GM23248 (cell line): ENCODE data around the gene PRICKLE1. TPM values are rescaled to one million over a fixed set of nuclear protein-coding genes. Genes with fewer than 3 reads are reported as not detected.
"Not testable (repeated sequence)": the region's sequence is repeated elsewhere in the genome, so short reads cannot be mapped to it uniquely, and the experiment has no call there.

Experiments used
- DNase-seq: peaks from one replicate; pipeline ENCODE4 v3.0.0-alpha.2; 2015
- H2AFZ ChIP-seq: fragments of 200-600 bp; sonication (generic); 2 replicates; pipeline ENCODE4 v1.6.1; 2016; ENCODE audit warnings: antibody characterized with exemption
- H3F3A ChIP-seq: fragments of 200-600 bp; sonication (generic); 2 replicates; pipeline ENCODE4 v1.6.1; 2016; ENCODE audit warnings: mild to moderate bottlenecking, antibody characterized with exemption, mixed run types; ENCODE audit not compliant: insufficient read depth
- H3K27ac ChIP-seq: fragments of 200-600 bp; sonication (generic); 2 replicates; pipeline ENCODE4 v1.5.1; 2016; ENCODE audit warnings: mild to moderate bottlenecking
- H3K27me3 ChIP-seq: fragments of 200-600 bp; sonication (generic); replicated peaks from 2 replicates; pipeline ENCODE4 v1.6.1; 2016; ENCODE audit warnings: mild to moderate bottlenecking; ENCODE audit not compliant: insufficient read depth
- H3K36me3 ChIP-seq: fragments of 200-600 bp; sonication (generic); 2 replicates; pipeline ENCODE4 v1.6.1; 2016; ENCODE audit warnings: low read depth, mild to moderate bottlenecking
- H3K4me1 ChIP-seq: fragments of 200-600 bp; sonication (generic); 2 replicates; pipeline ENCODE4 v1.6.1; 2016; ENCODE audit warnings: mild to moderate bottlenecking; ENCODE audit not compliant: insufficient read depth
- H3K4me2 ChIP-seq: fragments of 200-600 bp; sonication (generic); one replicate; pipeline ENCODE4 v1.6.1; 2016; ENCODE audit warnings: mild to moderate bottlenecking; ENCODE audit not compliant: unreplicated experiment
- H3K4me3 ChIP-seq: fragments of 200-600 bp; sonication (generic); 2 replicates; pipeline ENCODE4 v1.5.1; 2016; ENCODE audit warnings: mild to moderate bottlenecking
- H3K79me2 ChIP-seq: fragments of 200-600 bp; sonication (generic); 2 replicates; pipeline ENCODE4 v1.6.1; 2016; ENCODE audit warnings: mild to moderate bottlenecking; ENCODE audit not compliant: insufficient read depth
- H3K9ac ChIP-seq: fragments of 200-600 bp; sonication (generic); 2 replicates; pipeline ENCODE4 v1.6.1; 2016; ENCODE audit warnings: mild to moderate bottlenecking
- H3K9me2 ChIP-seq: fragments of 200-600 bp; sonication (generic); 2 replicates; pipeline ENCODE4 v1.6.1; 2016; ENCODE audit warnings: mixed run types, mild to moderate bottlenecking, moderate library complexity; ENCODE audit not compliant: insufficient read depth
- H3K9me3 ChIP-seq: fragments of 200-600 bp; sonication (generic); one replicate; pipeline ENCODE4 v1.6.1; 2017; ENCODE audit warnings: low read depth
- H4K20me1 ChIP-seq: fragments of 200-600 bp; sonication (generic); 2 replicates; pipeline ENCODE4 v1.6.0; 2016; ENCODE audit not compliant: insufficient read depth
- EZH2 ChIP-seq: fragments of 200-600 bp; sonication (generic); IDR thresholded peaks from 2 replicates; pipeline ENCODE4 v1.6.1; 2018; ENCODE audit warnings: antibody characterized with exemption, mild to moderate bottlenecking; ENCODE audit not compliant: insufficient read depth, poor library complexity, severe bottlenecking
- EZH2phosphoT487 ChIP-seq: fragments of 200-600 bp; sonication (generic); IDR thresholded peaks from 2 replicates; pipeline ENCODE4 v1.6.1; 2018; ENCODE audit warnings: antibody characterized with exemption, moderate library complexity, mild to moderate bottlenecking, low read depth; ENCODE audit not compliant: insufficient read depth
- WGBS, 2 experiments: methylation state at CpG; one replicate each; pipeline ENCODE4 v1.1.6; 2015 to 2017; ENCODE audit warnings: low lambda C conversion rate in 2 of 2, low coverage in 1 of 2; ENCODE audit errors: missing lambda C conversion rate in 2 of 2; 5-methylcytosine and 5-hydroxymethylcytosine counted together
- in situ Hi-C: fragments of 300-500 bp; cut with MboI; formaldehyde crosslinking; loops from 2 replicates; pipeline ENCODE4 v1.15.0; 2020
- polyA plus RNA-seq: library from polyadenylated mRNA; unstranded; fragments of >200 nt; fragmentation: Nextera tagmentation; extraction: Ambion mirVana; gene quantifications from 2 replicates; pipeline ENCODE4 v1.2.1, GENCODE V29; 2016
- total RNA-seq: library from RNA; depleted of rRNA; stranded (reverse); fragments of >200 nt; shearing (Covaris generic); gene quantifications from 2 replicates; pipeline ENCODE4 v1.2.3, GENCODE V29; 2014

The PRICKLE1 gene
- total and polyA plus RNA-seq, 2 experiments from 2014 or later: 12.9 to 25.7 TPM

DNA sequence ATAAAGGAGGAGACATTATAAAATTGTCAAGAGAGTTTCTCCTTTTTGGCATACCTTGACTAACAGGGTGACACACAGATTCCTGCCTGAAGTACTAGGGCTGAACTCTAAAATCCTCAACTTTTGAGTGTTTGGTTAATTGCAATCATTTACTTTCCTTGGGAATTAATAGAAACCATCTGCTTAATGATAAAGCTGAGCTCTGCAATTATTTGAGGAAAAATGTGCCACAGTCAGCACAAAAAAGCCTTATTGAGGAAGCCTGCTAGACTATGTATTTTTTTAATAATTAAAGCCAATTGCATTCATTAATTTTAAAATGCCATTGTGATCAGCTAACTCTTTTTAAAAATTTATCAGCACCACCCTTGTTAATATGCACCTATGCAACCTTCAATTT is 38.7 kb downstream of the PRICKLE1 start:
- peaks cover 90% of the 10 kb centered on the region for H3K79me2 ChIP-seq
- in situ Hi-C loops: loop anchor here (25.0 kb wide), 1 partner anchor 413 kb away; the partner anchor contains the start of gene GXYLT1
- TF ChIP-seq EZH2phosphoT487 (no peak), EZH2 (no peak)

GRCh38 chr12:42546709-42547108 is 42.8 kb downstream of the PRICKLE1 start:
- H4K20me1 ChIP-seq: no peaks in the 10 kb centered on the region
- TF ChIP-seq EZH2 (no peak), EZH2phosphoT487 (no peak)
- 85 to 89% methylated on average over 2 of the region's 2 CpGs for WGBS, 2 experiments

More for the DNA sequence above, 38.7 kb downstream of the PRICKLE1 start:
- Histone ChIP-seq H3K27me3 (no peaks in the 10 kb centered on the region), H3K27ac (no peak overlapping the region), H3K9me3 (no peaks in the 10 kb centered on the region), H3F3A (no peaks in the 10 kb centered on the region), H3K4me3 (no peak overlapping the region), H4K20me1 (no peaks in the 10 kb centered on the region), H3K4me1 (no peaks in the 10 kb centered on the region), H3K9me2 (no peaks in the 10 kb centered on the region), H3K9ac (no peak overlapping the region), H3K4me2 (no peak overlapping the region), H3K36me3 (peaks cover 22% of the 10 kb centered on the region), H2AFZ (no peak overlapping the region)
- no peak for DNase-seq

DNA sequence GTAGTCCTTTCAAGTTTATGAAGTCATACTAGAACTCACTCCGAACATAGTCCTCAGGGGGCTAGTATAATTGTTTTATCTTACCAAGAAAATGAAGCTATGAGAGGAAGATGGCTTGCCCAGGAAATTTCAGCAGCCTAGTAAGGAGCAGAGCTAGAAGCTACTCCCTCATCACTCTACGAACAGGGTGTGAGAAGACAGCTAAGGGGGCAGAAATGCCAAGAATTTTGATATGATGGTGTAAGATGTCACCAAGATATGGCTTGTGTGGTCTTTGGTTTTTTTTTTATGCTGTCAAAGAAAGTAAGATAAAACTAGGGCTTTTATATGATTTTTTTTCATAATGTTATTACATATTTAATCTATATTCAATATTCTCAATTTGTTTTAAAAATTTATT is 47.6 kb downstream of the PRICKLE1 start:
- Histone ChIP-seq H3K9me2 (no peaks in the 10 kb centered on the region), H4K20me1 (no peaks in the 10 kb centered on the region), H3K27ac (no peak overlapping the region), H3K79me2 (peaks cover 83% of the 10 kb centered on the region), H2AFZ (no peak overlapping the region), H3K4me2 (no peak overlapping the region), H3K4me3 (no peak overlapping the region), H3F3A (no peaks in the 10 kb centered on the region), H3K9me3 (no peaks in the 10 kb centered on the region), H3K9ac (no peak overlapping the region), H3K36me3 (peaks cover 7% of the 10 kb centered on the region; the same call in 1 of the 2 replicates), H3K4me1 (peaks cover 8% of the 10 kb centered on the region), H3K27me3 (no peaks in the 10 kb centered on the region)
- in situ Hi-C loops: no loop called here
- no peak for TF ChIP-seq EZH2phosphoT487
- TF ChIP-seq EZH2: no peak
- WGBS, 2 experiments: 77% methylated on average over 2 of the region's 2 CpGs
- no peak for DNase-seq

More at GRCh38 chr12:42546709-42547108, 42.8 kb downstream of the PRICKLE1 start:
- no peak for DNase-seq
- Histone ChIP-seq H3K36me3 (peaks cover 22% of the 10 kb centered on the region), H2AFZ (no peak overlapping the region), H3K79me2 (peaks cover 84% of the 10 kb centered on the region), H3K27ac (no peak overlapping the region), H3K4me2 (no peak overlapping the region), H3K9me2 (no peaks in the 10 kb centered on the region), H3K9me3 (no peaks in the 10 kb centered on the region), H3K4me1 (no peaks in the 10 kb centered on the region), H3K4me3 (no peak overlapping the region), H3F3A (no peaks in the 10 kb centered on the region), H3K9ac (no peak overlapping the region), H3K27me3 (no peaks in the 10 kb centered on the region)
- in situ Hi-C loops: no loop called here

GRCh38 chr12:42541308-42541707 is 48.2 kb downstream of the PRICKLE1 start:
- H2AFZ ChIP-seq, H3K4me2 ChIP-seq, H3K9me2 ChIP-seq, H3K9ac ChIP-seq, H3K27me3 ChIP-seq, H3F3A ChIP-seq, H3K27ac ChIP-seq, H3K9me3 ChIP-seq, H3K4me3 ChIP-seq, in situ Hi-C loops, H4K20me1 ChIP-seq, DNase-seq, H3K36me3 ChIP-seq, H3K4me1 ChIP-seq: not testable (repeated sequence)
- H3K79me2 ChIP-seq: peaks cover 83% of the 10 kb centered on the region
- 62 to 65% methylated on average over 2 of the region's 2 CpGs for WGBS, 2 experiments

GRCh38 chr12:42539696-42540095 is 49.9 kb downstream of the PRICKLE1 start:
- Histone ChIP-seq H3K27ac (peak overlapping the region; percentile 6; the same call in 1 of the 2 replicates), H3F3A (no peaks in the 10 kb centered on the region), H3K4me3 (0 out of 2 replicates have a peak overlapping the region, but pooled peaks have one; percentile 2), H4K20me1 (no peaks in the 10 kb centered on the region), H3K36me3 (no peaks in the 10 kb centered on the region), H2AFZ (no peak overlapping the region), H3K9me3 (no peaks in the 10 kb centered on the region), H3K9ac (no peak overlapping the region), H3K9me2 (no peaks in the 10 kb centered on the region), H3K4me1 (peaks cover 8% of the 10 kb centered on the region), H3K79me2 (peaks cover 84% of the 10 kb centered on the region), H3K4me2 (peak overlapping the region; percentile 15), H3K27me3 (no peaks in the 10 kb centered on the region)
- TF ChIP-seq EZH2phosphoT487 (no peak), EZH2 (no peak)
- in situ Hi-C loops: no loop called here
- 33 to 35% methylated on average over 1 of the region's 1 CpG for WGBS, 2 experiments
- DNase-seq: peak; percentile 8
